ENCODE results near the gene KCNB1. TPM values are rescaled to one million over a fixed set of nuclear protein-coding genes. Genes with fewer than 3 reads are reported as not detected.

Gene KCNB1
- total and polyA plus RNA-seq, 5 experiments from 2014 or later = 0.05 TPM; not detected in 4

GRCh38 chr20:49461894-49462620 lies 20.4 kb downstream of the KCNB1 start:
- H3K27me3 Mint-ChIP-seq = peaks cover 2 to 26% (median 12%) of the 10 kb centered on the region in 5 donors
- no peak overlapping the region for H3K4me3 Mint-ChIP-seq
- POLR2A ChIA-PET = no interaction called here
- H3K36me3 Mint-ChIP-seq = no peaks in the 10 kb centered on the region
- ATAC-seq (no peak), DNase-seq (no peak)
- H3K9me3 Mint-ChIP-seq = no peaks in the 10 kb centered on the region
- no peak overlapping the region for H3K27ac Mint-ChIP-seq
- no peaks in the 10 kb centered on the region for H3K4me1 Mint-ChIP-seq

GRCh38 chr20:49460916-49461315 lies 21.6 kb downstream of the KCNB1 start:
- POLR2A ChIA-PET = no interaction called here
- H3K27ac Mint-ChIP-seq = no peak overlapping the region
- H3K27me3 Mint-ChIP-seq = peaks cover 3 to 24% (median 13%) of the 10 kb centered on the region in 5 donors
- no peaks in the 10 kb centered on the region for H3K4me1 Mint-ChIP-seq
- DNase-seq (no peak), ATAC-seq (no peak)
- no peaks in the 10 kb centered on the region for H3K36me3 Mint-ChIP-seq
- H3K4me3 Mint-ChIP-seq = no peak overlapping the region
- no peaks in the 10 kb centered on the region for H3K9me3 Mint-ChIP-seq

- POLR2A ChIA-PET = no interaction called here
- ATAC-seq = no peak
- Mint-ChIP-seq H3K4me1 (no peaks in the 10 kb centered on the region), H3K36me3 (no peaks in the 10 kb centered on the region), H3K27ac (no peak overlapping the region), H3K4me3 (no peak overlapping the region), H3K27me3 (peaks cover 3 to 26% (median 12%) of the 10 kb centered on the region in 5 donors), H3K9me3 (no peaks in the 10 kb centered on the region)
- no peak for DNase-seq
Observed at GRCh38 chr20:49460131-49460530, 22.3 kb downstream of the KCNB1 start.

GRCh38 chr20:49459684-49460083 lies 22.8 kb downstream of the KCNB1 start:
- H3K4me1 Mint-ChIP-seq = peaks cover 0 to 2% (median 0%) of the 10 kb centered on the region in 4 donors
- no peak for ATAC-seq
- DNase-seq = no peak
- no peak overlapping the region for H3K4me3 Mint-ChIP-seq
- POLR2A ChIA-PET = no interaction called here
- no peaks in the 10 kb centered on the region for H3K9me3 Mint-ChIP-seq
- H3K36me3 Mint-ChIP-seq = no peaks in the 10 kb centered on the region
- H3K27me3 Mint-ChIP-seq = peaks cover 6 to 31% (median 12%) of the 10 kb centered on the region in 5 donors
- H3K27ac Mint-ChIP-seq = no peak overlapping the region

- Mint-ChIP-seq H3K4me3 (no peak overlapping the region), H3K36me3 (no peaks in the 10 kb centered on the region), H3K4me1 (peaks cover 0 to 2% (median 0%) of the 10 kb centered on the region in 4 donors), H3K27me3 (peaks cover 6 to 46% (median 11%) of the 10 kb centered on the region in 5 donors), H3K9me3 (no peaks in the 10 kb centered on the region), H3K27ac (no peak overlapping the region)
- ATAC-seq (no peak), DNase-seq (no peak)
- POLR2A ChIA-PET = no interaction called here
Observed at GRCh38 chr20:49457444-49457843, 25.0 kb downstream of the KCNB1 start.

GRCh38 chr20:49456646-49457045 lies 25.8 kb downstream of the KCNB1 start:
- Mint-ChIP-seq H3K4me3 (no peak overlapping the region), H3K36me3 (no peaks in the 10 kb centered on the region), H3K9me3 (no peaks in the 10 kb centered on the region), H3K4me1 (peaks cover 0 to 2% (median 0%) of the 10 kb centered on the region in 4 donors), H3K27ac (no peak overlapping the region), H3K27me3 (peaks cover 6 to 54% (median 13%) of the 10 kb centered on the region in 5 donors)
- no peak for DNase-seq
- ATAC-seq = no peak
- POLR2A ChIA-PET = no interaction called here

GRCh38 chr20:49455691-49456090 lies 26.8 kb downstream of the KCNB1 start:
- ATAC-seq = no peak
- DNase-seq = no peak
- POLR2A ChIA-PET = no interaction called here
- Mint-ChIP-seq H3K4me1 (peaks cover 0 to 2% (median 0%) of the 10 kb centered on the region in 4 donors), H3K27me3 (peaks cover 7 to 64% (median 14%) of the 10 kb centered on the region in 5 donors), H3K4me3 (no peak overlapping the region), H3K36me3 (no peaks in the 10 kb centered on the region), H3K27ac (no peak overlapping the region), H3K9me3 (no peaks in the 10 kb centered on the region)

GRCh38 chr20:49452011-49452482 lies 30.4 kb downstream of the KCNB1 start:
- ATAC-seq (no peak), DNase-seq (no peak)
- H3K4me3 Mint-ChIP-seq = no peak overlapping the region
- peaks cover 16 to 64% (median 25%) of the 10 kb centered on the region in 5 donors for H3K27me3 Mint-ChIP-seq
- H3K4me1 Mint-ChIP-seq = peaks cover 0 to 4% (median under 1%) of the 10 kb centered on the region in 4 donors
- H3K9me3 Mint-ChIP-seq = no peaks in the 10 kb centered on the region
- H3K36me3 Mint-ChIP-seq = no peaks in the 10 kb centered on the region
- POLR2A ChIA-PET = no interaction called here
- H3K27ac Mint-ChIP-seq = no peak overlapping the region

- H3K36me3 Mint-ChIP-seq = no peaks in the 10 kb centered on the region
- ATAC-seq (no peak), DNase-seq (no peak)
- H3K9me3 Mint-ChIP-seq = no peaks in the 10 kb centered on the region
- H3K27me3 Mint-ChIP-seq = peaks cover 18 to 81% (median 33%) of the 10 kb centered on the region in 5 donors
- POLR2A ChIA-PET = no interaction called here
- H3K4me1 Mint-ChIP-seq = peaks cover 0 to 4% (median under 1%) of the 10 kb centered on the region in 4 donors
- H3K4me3 Mint-ChIP-seq = no peak overlapping the region
- no peak overlapping the region for H3K27ac Mint-ChIP-seq
Observed at GRCh38 chr20:49450281-49450721, 32.2 kb downstream of the KCNB1 start.

GRCh38 chr20:49448917-49449316 lies 33.6 kb downstream of the KCNB1 start:
- H3K4me3 Mint-ChIP-seq = no peak overlapping the region
- no peak for DNase-seq
- H3K4me1 Mint-ChIP-seq = peaks cover 0 to 1% (median under 1%) of the 10 kb centered on the region in 4 donors
- no peaks in the 10 kb centered on the region for H3K9me3 Mint-ChIP-seq
- H3K36me3 Mint-ChIP-seq = no peaks in the 10 kb centered on the region
- no peak overlapping the region for H3K27ac Mint-ChIP-seq
- H3K27me3 Mint-ChIP-seq = peaks cover 21 to 81% (median 38%) of the 10 kb centered on the region in 5 donors
- ATAC-seq = no peak
- POLR2A ChIA-PET = no interaction called here

- Mint-ChIP-seq H3K27ac (no peak overlapping the region), H3K4me3 (no peak overlapping the region), H3K9me3 (no peaks in the 10 kb centered on the region), H3K4me1 (peaks cover 0 to 1% (median under 1%) of the 10 kb centered on the region in 4 donors), H3K27me3 (peaks cover 25 to 80% (median 43%) of the 10 kb centered on the region in 5 donors), H3K36me3 (no peaks in the 10 kb centered on the region)
- DNase-seq = no peak
- ATAC-seq = no peak
- POLR2A ChIA-PET = no interaction called here
Observed at GRCh38 chr20:49447946-49448809, 34.3 kb downstream of the KCNB1 start.

- POLR2A ChIA-PET = no interaction called here
- no peak for ATAC-seq
- H3K27me3 Mint-ChIP-seq = peaks cover 25 to 75% (median 40%) of the 10 kb centered on the region in 5 donors
- H3K4me1 Mint-ChIP-seq = peaks cover 0 to 1% (median under 1%) of the 10 kb centered on the region in 4 donors
- DNase-seq = no peak
- no peaks in the 10 kb centered on the region for H3K9me3 Mint-ChIP-seq
- H3K27ac Mint-ChIP-seq = no peak overlapping the region
- no peaks in the 10 kb centered on the region for H3K36me3 Mint-ChIP-seq
- H3K4me3 Mint-ChIP-seq = no peak overlapping the region
Observed at GRCh38 chr20:49447364-49447763, 35.1 kb downstream of the KCNB1 start.

- Mint-ChIP-seq H3K36me3 (no peaks in the 10 kb centered on the region), H3K27ac (no peak overlapping the region), H3K4me3 (no peak overlapping the region), H3K27me3 (peaks cover 30 to 69% (median 41%) of the 10 kb centered on the region in 5 donors), H3K9me3 (no peaks in the 10 kb centered on the region), H3K4me1 (peaks cover 0 to 1% (median under 1%) of the 10 kb centered on the region in 4 donors)
- ATAC-seq = no peak
- POLR2A ChIA-PET = no interaction called here
- DNase-seq = no peak
Observed at GRCh38 chr20:49446808-49447207, 35.7 kb downstream of the KCNB1 start.
